Fibroblast of mammary gland (primary cell): ENCODE results near the gene NOTCH1.

Experiments
- DNase-seq: peaks from one replicate; pipeline ENCODE4 v3.0.0-alpha.2; 2010; ENCODE audit warnings: low read depth
- H3K4me3 ChIP-seq: 2 replicates; pipeline ENCODE4 v1.5.1; 2011; ENCODE audit warnings: low read depth, mild to moderate bottlenecking, low read length, moderate library complexity; ENCODE audit not compliant: control insufficient read depth
- CTCF ChIP-seq: conservative IDR thresholded peaks from 2 replicates; pipeline ENCODE4 v1.5.1; 2011; ENCODE audit warnings: low read depth, low read length, inconsistent platforms; ENCODE audit not compliant: control insufficient read depth, insufficient read depth

NOTCH1 gene

GRCh38 chr9:136489731-136490130, 56.1 kb downstream of the NOTCH1 start:
- no peak for TF ChIP-seq CTCF
- DNase-seq: no peak
- H3K4me3 ChIP-seq: no peak overlapping the region

DNA sequence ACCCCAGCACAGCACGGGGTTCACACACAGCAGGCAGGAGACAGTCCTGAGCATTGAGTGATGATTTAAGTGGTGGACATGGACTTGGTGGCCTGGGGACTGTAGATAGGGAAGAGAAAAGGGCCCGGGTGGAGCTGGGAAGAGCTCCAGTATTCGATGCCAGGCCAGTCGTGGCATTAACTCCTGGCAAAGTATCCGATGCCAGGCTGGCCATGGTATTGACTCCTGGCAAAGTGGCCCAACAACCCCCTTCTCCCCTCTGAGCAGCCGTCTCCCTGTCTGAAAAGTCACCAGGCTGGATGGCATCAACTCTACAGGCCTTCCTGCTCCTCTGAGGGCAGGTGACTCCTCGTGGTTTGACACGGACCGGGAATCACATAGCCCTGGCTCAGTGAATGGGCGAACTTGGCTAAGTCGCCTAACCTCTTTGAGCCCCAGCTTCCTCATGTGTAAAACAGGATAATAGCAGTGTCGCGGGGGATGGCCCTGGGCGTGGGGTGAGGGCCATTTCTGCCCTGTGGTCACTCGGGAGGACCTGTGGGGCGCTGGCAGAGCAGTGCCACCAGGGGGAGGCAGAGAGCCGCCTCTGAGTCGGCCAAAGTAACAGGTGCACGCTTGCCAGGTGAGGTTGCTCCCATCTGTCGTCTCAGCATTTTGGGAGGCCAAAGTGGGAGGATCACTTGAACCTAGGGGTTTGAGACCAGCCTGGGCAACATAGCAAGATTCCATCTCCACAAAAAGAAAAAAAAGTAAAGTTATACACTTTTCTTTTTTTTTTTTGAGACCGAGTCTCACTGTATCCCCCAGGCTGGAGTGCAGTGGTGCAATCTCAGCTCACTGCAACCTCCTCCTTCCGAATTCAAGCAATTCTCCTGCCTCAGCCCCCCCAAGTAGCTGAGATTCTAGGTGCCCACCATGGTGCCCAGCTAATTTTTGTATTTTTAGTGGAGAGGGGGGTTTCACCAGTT, 57.3 kb downstream of the NOTCH1 start:
- DNase-seq: peak; percentile 31
- TF ChIP-seq CTCF: peak; percentile 85
- no peak overlapping the region for H3K4me3 ChIP-seq

DNA sequence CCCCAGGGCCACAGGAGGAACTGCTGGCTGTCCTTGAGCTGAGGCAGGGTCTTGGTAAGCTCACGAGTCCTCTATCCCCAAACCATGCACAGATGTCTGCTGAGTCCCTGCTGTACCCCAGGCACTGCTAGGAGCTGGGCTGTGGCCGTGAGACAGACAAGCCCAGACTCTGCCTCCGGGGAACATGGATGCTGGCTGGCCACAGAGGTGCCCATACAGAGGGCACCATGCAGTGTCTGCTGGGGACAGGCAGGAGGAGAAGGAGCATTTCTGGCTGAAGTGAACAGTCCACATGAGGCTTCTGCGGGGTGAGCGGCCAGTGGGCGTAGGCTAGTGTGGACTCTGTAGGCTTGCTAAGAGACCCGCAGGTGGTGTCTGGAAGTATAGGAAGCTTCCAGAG, 58.2 kb downstream of the NOTCH1 start:
- no peak for TF ChIP-seq CTCF
- DNase-seq: no peak
- no peak overlapping the region for H3K4me3 ChIP-seq

DNA sequence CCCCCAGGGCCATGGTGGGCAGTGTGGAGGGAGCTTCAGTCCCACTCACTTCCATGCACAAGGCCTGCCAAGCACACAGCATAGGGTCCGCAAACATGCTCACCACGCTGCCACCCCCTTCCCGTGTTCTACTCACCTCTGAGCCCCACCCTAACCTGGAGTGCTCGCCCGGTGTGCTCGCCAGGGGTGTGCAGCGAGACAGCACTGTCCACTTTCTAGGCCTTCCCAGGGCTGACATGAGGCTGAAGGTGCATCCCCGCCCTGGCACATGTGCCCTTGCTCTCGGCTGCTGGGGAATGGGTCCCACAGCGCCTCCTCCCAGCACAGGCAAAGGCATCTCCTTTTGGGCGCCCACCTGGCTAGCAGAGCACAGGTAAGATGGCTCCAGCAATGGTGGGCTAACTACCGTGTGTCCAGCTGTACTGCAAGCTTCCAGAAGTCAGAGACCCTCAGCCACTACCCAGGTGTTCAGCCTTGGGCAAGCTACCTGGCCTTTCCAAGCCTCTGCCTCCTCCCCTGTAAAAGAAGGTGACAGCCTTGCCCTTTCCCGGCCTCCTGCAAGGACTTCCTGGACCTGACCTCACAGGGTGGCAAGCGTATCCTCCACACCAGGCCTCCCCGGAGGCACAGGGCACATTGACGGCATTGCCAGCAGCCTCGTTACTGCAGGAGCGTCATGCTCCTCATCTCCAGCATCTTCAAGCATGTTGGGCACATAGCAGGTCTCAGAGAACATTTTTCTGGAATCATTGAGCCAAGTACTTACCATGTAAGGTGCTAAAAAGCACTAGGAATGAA, 58.8 kb downstream of the NOTCH1 start:
- H3K4me3 ChIP-seq: no peak overlapping the region
- no peak for TF ChIP-seq CTCF
- DNase-seq: no peak

DNA sequence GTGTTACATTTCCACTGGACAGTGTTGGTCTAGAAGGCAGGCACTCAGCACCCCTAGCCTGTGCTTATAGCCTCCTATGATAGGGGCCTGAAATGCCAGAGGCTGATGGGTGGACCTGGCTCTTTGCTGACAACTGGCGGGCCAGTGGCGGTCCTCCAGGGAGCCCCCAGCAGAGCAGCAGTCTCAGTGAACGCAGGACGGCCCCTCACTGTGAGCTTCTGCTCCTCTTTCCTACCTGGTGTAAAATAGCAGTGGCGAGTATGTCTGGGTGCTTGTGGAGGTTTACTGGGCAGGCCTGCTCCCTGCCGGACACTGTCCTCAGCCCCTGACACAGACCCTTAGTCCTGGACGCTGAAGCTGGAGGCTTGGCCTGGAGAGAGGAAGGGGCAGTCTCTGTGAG, 59.7 kb downstream of the NOTCH1 start:
- DNase-seq: no peak
- H3K4me3 ChIP-seq: no peak overlapping the region
- TF ChIP-seq CTCF: no peak

DNA sequence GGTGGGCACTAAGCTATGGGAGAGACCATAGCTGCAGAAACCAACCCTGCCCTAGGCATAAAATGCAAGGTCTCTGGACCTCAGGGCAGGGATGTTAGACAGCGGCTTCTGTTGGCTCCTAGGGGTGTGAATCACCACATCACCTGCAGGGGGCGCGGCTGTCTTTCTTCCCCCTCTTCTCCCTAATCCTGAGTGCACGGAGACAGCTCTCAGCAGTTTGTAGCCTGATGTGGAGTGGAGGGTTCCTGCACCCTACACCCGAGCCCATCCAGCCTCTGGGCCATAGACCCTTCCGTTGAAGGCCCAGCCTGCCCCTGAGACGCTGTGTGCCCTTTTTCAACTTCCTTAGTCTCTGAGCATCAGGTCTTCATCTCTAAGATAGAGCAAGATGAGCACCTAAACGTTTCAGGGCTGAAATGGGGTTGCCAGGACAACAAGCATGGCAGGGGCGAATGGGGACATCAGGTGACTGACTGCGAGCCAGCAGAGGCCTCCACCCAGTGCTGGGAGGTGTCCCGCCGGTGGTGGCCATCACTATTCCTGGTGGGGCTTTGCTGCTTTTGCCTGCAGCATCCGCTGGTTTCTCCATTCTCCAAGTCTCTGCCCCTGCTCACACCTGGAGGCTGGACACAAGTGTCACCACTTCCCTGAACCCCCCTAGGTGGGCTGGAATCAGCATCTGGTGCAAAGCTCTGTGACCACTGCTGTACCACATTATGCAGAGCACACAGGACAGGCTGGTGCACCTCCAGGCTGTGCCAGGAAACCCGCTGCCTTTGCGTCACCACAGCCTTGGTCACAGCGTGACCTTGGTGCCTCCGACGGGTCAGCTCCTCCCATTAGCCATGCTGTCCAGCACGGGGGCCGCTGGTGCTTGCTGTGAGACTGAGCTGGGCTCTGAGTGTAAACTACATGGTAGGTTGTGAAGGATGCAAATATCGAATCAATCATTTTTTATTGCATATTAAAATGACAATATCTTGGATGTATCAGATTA, 60.5 kb downstream of the NOTCH1 start:
- DNase-seq: peak; percentile 72
- TF ChIP-seq CTCF: peak; percentile 79
- H3K4me3 ChIP-seq: no peak overlapping the region
